IgD-negative memory B cell (primary cell): ENCODE measurements around the gene KRT40. TPM values are rescaled to one million over a fixed set of nuclear protein-coding genes. Genes with fewer than 3 reads are reported as not detected.

Source experiments
- H3K27ac Mint-ChIP-seq, 3 donors: one replicate each; pipeline ENCODE4 v1.8.0; 2020 to 2022; ENCODE audit warnings: mild to moderate bottlenecking in 3 of 3, mixed read lengths in 3 of 3, moderate library complexity in 1 of 3
- H3K27me3 Mint-ChIP-seq: one replicate; pipeline ENCODE4 v1.8.0; 2021; ENCODE audit warnings: mixed read lengths
- H3K36me3 Mint-ChIP-seq: one replicate; pipeline ENCODE4 v1.8.0; 2020; ENCODE audit warnings: mild to moderate bottlenecking, mixed read lengths
- H3K4me1 Mint-ChIP-seq, 3 donors: one replicate each; pipeline ENCODE4 v1.8.0; 2020 to 2022; ENCODE audit warnings: mixed read lengths in 3 of 3, mild to moderate bottlenecking in 1 of 3
- H3K4me3 Mint-ChIP-seq, 4 donors: one replicate each; pipeline ENCODE4 v1.8.0; 2020 to 2022; ENCODE audit warnings: mild to moderate bottlenecking in 4 of 4, mixed read lengths in 4 of 4, moderate library complexity in 3 of 4
- H3K9me3 Mint-ChIP-seq, 3 donors: one replicate each; pipeline ENCODE4 v1.8.0; 2020 to 2021; ENCODE audit warnings: mixed read lengths in 3 of 3, mild to moderate bottlenecking in 1 of 3
- polyA plus RNA-seq: library from polyadenylated mRNA; unstranded; fragments of 300-500 nt; fragmentation: Illumina TruSeq; gene quantifications from one replicate; pipeline ENCODE4 v1.2.3, GENCODE V29; 2021

KRT40 gene
- polyA plus RNA-seq, result not detected

- H3K9me3 Mint-ChIP-seq, result no peaks in the 10 kb centered on the region
- peaks cover 0 to 2% (median 0%) of the 10 kb centered on the region in 3 donors for H3K4me1 Mint-ChIP-seq
- H3K4me3 Mint-ChIP-seq, result no peak within 1 kb of the TSS
- no peaks in the 10 kb centered on the region for H3K36me3 Mint-ChIP-seq
- no peak within 1 kb of the TSS for H3K27ac Mint-ChIP-seq
- H3K27me3 Mint-ChIP-seq, result peaks cover 11% of the 10 kb centered on the region
Observed at GRCh38 chr17:40984226-40984625, at the start of gene KRT40. KRT40 (minus strand) TSS chr17:40984326; CDS start chr17:40984273, 53 bp downstream.

- Mint-ChIP-seq H3K27me3 (peaks cover 19% of the 10 kb centered on the region), H3K4me3 (no peak within 1 kb of the TSS), H3K27ac (no peak within 1 kb of the TSS), H3K36me3 (peaks cover 3% of the 10 kb centered on the region), H3K4me1 (no peaks in the 10 kb centered on the region), H3K9me3 (no peaks in the 10 kb centered on the region)
Observed at GRCh38 chr17:41029633-41030245, 45.6 kb upstream of the KRT40 start, which contains the start of gene KRTAP1-4. KRTAP1-4 (minus strand) TSS chr17:41030195; CDS start chr17:41030078, 117 bp downstream.

GRCh38 chr17:41026715-41027471 lies 42.8 kb upstream of the KRT40 start, which contains the start of gene KRTAP1-5:
KRTAP1-5 (minus strand) TSS chr17:41027208; CDS start chr17:41027155, 53 bp downstream.
- H3K4me1 Mint-ChIP-seq, result no peaks in the 10 kb centered on the region
- H3K36me3 Mint-ChIP-seq, result peaks cover 3% of the 10 kb centered on the region
- peaks cover 23% of the 10 kb centered on the region for H3K27me3 Mint-ChIP-seq
- H3K27ac Mint-ChIP-seq, result no peak within 1 kb of the TSS
- H3K9me3 Mint-ChIP-seq, result no peaks in the 10 kb centered on the region
- no peak within 1 kb of the TSS for H3K4me3 Mint-ChIP-seq

GRCh38 chr17:41024697-41025096 lies 40.6 kb upstream of the KRT40 start:
- peaks cover 20% of the 10 kb centered on the region for H3K27me3 Mint-ChIP-seq
- no peak overlapping the region for H3K4me3 Mint-ChIP-seq

GRCh38 chr17:41020336-41020735 lies 36.2 kb upstream of the KRT40 start:
- no peak overlapping the region for H3K4me3 Mint-ChIP-seq
- H3K27me3 Mint-ChIP-seq, result peaks cover 7% of the 10 kb centered on the region
- H3K27ac Mint-ChIP-seq, result no peak overlapping the region
- H3K36me3 Mint-ChIP-seq, result no peaks in the 10 kb centered on the region
- H3K4me1 Mint-ChIP-seq, result no peaks in the 10 kb centered on the region
- H3K9me3 Mint-ChIP-seq, result peaks cover 3 to 6% (median 5%) of the 10 kb centered on the region in 3 donors

More at GRCh38 chr17:41024697-41025096, 40.6 kb upstream of the KRT40 start:
- Mint-ChIP-seq H3K36me3 (peaks cover 3% of the 10 kb centered on the region), H3K4me1 (no peaks in the 10 kb centered on the region), H3K27ac (no peak overlapping the region), H3K9me3 (peaks cover 3 to 6% (median 5%) of the 10 kb centered on the region in 3 donors)

GRCh38 chr17:41019415-41019814 lies 35.3 kb upstream of the KRT40 start:
- H3K27me3 Mint-ChIP-seq, result peaks cover 4% of the 10 kb centered on the region
- no peak overlapping the region for H3K4me3 Mint-ChIP-seq
- no peak overlapping the region for H3K27ac Mint-ChIP-seq
- no peaks in the 10 kb centered on the region for H3K4me1 Mint-ChIP-seq
- no peaks in the 10 kb centered on the region for H3K36me3 Mint-ChIP-seq
- peaks cover 3 to 6% (median 5%) of the 10 kb centered on the region in 3 donors for H3K9me3 Mint-ChIP-seq

- Mint-ChIP-seq H3K4me3 (no peak overlapping the region), H3K4me1 (no peaks in the 10 kb centered on the region), H3K36me3 (no peaks in the 10 kb centered on the region), H3K9me3 (peaks cover 3 to 6% (median 5%) of the 10 kb centered on the region in 3 donors), H3K27ac (no peak overlapping the region), H3K27me3 (peaks cover 2% of the 10 kb centered on the region)
Observed at GRCh38 chr17:41018541-41018940, 34.4 kb upstream of the KRT40 start.

- Mint-ChIP-seq H3K36me3 (no peaks in the 10 kb centered on the region), H3K27ac (no peak overlapping the region), H3K4me1 (no peaks in the 10 kb centered on the region), H3K9me3 (peaks cover 3 to 6% (median 4%) of the 10 kb centered on the region in 3 donors), H3K27me3 (no peaks in the 10 kb centered on the region), H3K4me3 (no peak overlapping the region)
Observed at GRCh38 chr17:41016578-41017215, 32.6 kb upstream of the KRT40 start.

- Mint-ChIP-seq H3K9me3 (no peaks in the 10 kb centered on the region), H3K27me3 (no peaks in the 10 kb centered on the region), H3K4me3 (no peak overlapping the region), H3K27ac (no peak overlapping the region), H3K4me1 (no peaks in the 10 kb centered on the region), H3K36me3 (no peaks in the 10 kb centered on the region)
Observed at GRCh38 chr17:41015454-41015853, 31.3 kb upstream of the KRT40 start.

- Mint-ChIP-seq H3K36me3 (no peaks in the 10 kb centered on the region), H3K4me1 (no peaks in the 10 kb centered on the region), H3K9me3 (no peaks in the 10 kb centered on the region), H3K27ac (no peak overlapping the region), H3K4me3 (no peak overlapping the region), H3K27me3 (peaks cover 3% of the 10 kb centered on the region)
Observed at GRCh38 chr17:41013606-41014005, 29.5 kb upstream of the KRT40 start.

- peaks cover 3% of the 10 kb centered on the region for H3K27me3 Mint-ChIP-seq
- no peaks in the 10 kb centered on the region for H3K4me1 Mint-ChIP-seq
Observed at GRCh38 chr17:41013181-41013580, 29.1 kb upstream of the KRT40 start.

GRCh38 chr17:41012326-41013120 lies 28.4 kb upstream of the KRT40 start:
- Mint-ChIP-seq H3K9me3 (no peaks in the 10 kb centered on the region), H3K27me3 (peaks cover 3% of the 10 kb centered on the region), H3K36me3 (no peaks in the 10 kb centered on the region), H3K4me1 (no peaks in the 10 kb centered on the region), H3K27ac (no peak overlapping the region), H3K4me3 (no peak overlapping the region)

More at GRCh38 chr17:41013181-41013580, 29.1 kb upstream of the KRT40 start:
- H3K9me3 Mint-ChIP-seq, result no peaks in the 10 kb centered on the region
- no peak overlapping the region for H3K27ac Mint-ChIP-seq
- no peaks in the 10 kb centered on the region for H3K36me3 Mint-ChIP-seq
- H3K4me3 Mint-ChIP-seq, result no peak overlapping the region

- Mint-ChIP-seq H3K9me3 (no peaks in the 10 kb centered on the region), H3K4me3 (no peak overlapping the region), H3K27ac (no peak overlapping the region), H3K36me3 (no peaks in the 10 kb centered on the region), H3K27me3 (peaks cover 3% of the 10 kb centered on the region), H3K4me1 (no peaks in the 10 kb centered on the region)
Observed at GRCh38 chr17:41010441-41010840, 26.3 kb upstream of the KRT40 start.

- H3K9me3 Mint-ChIP-seq, result no peaks in the 10 kb centered on the region
- H3K36me3 Mint-ChIP-seq, result no peaks in the 10 kb centered on the region
- H3K27me3 Mint-ChIP-seq, result peaks cover 3% of the 10 kb centered on the region
- H3K27ac Mint-ChIP-seq, result no peak overlapping the region
- no peaks in the 10 kb centered on the region for H3K4me1 Mint-ChIP-seq
- H3K4me3 Mint-ChIP-seq, result no peak overlapping the region
Observed at GRCh38 chr17:41009936-41010335, 25.8 kb upstream of the KRT40 start.
